ENCODE data around the gene CARD11.

DNA sequence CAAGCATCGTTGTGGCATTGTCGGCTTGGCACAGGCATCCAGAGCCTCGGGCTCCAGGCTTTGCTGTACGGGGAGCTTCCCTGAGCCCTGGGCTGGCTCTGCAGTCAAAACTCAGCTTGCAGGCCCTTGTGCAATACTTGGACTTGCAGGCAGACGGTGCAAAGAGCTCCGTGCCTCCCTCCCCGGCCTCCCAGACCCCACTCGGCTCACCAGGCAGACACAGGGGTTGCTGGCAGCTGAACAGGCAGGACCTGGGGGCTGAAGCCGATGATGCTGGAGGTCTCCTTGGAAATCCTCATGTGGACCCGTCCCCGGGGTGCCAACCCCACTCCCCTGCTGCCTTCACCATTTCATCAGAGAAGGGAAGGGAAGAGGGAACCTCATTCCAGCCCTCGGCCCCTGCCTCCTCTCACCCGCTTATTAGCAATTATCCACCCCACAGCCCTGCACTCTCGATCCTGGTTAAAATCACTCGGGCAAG lies 139.9 kb downstream of the CARD11 start:
- TF ChIP-seq POLR2A (IDR thresholded peaks at IDR 0.05) (no peak), CTCF (IDR thresholded peaks at IDR 0.05) (no peak)
